ENCODE results near the gene CDH4.

DNA sequence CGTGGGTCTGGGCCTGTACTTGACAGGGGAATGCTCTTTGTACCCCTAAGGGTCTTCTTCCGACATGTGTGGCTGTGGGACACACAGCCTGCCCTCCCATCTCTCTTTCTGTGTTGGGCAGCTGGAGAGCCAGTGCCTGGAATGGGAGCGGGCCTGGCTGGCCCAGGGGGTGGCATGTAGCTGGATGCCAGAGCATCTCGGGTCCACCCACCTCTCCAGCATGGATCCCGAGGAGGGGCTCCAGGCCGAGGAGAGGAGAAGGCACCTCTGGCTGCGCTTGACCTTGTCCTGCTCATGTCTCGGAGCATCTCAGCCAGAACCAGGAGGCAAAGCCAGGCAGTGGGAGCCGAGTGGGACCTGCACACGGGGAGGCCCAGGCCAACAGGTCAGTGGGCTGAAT is 16.0 kb downstream of the CDH4 start:
- TF ChIP-seq CTCF (IDR thresholded peaks at IDR 0.05) (no peak), ZFX (IDR thresholded peaks at IDR 0.05; ENCODE audit: borderline replicate concordance) (no peak)
